Activated CD8-positive, alpha-beta memory T cell treated with anti-CD3 and anti-CD28 coated beads, Interleukin-2, amount 50 U/mL, for 24 hours (primary cell): ENCODE data around the gene CIBAR2.

Experiments
- DNase-seq: peaks from one replicate; pipeline ENCODE4 v3.0.0-alpha.2; 2020; ENCODE audit errors: extremely low read depth

CIBAR2 gene

GRCh38 chr16:85083051-85083639 lies 29.1 kb downstream of the CIBAR2 start:
- DNase-seq = no peak

GRCh38 chr16:85082173-85083050 lies 29.9 kb downstream of the CIBAR2 start:
- no peak for DNase-seq

GRCh38 chr16:85081765-85082164 lies 30.5 kb downstream of the CIBAR2 start:
- no peak for DNase-seq

GRCh38 chr16:85081038-85081437 lies 31.2 kb downstream of the CIBAR2 start:
- no peak for DNase-seq

GRCh38 chr16:85079785-85080570 lies 32.3 kb downstream of the CIBAR2 start:
- no peak for DNase-seq

GRCh38 chr16:85078952-85079351 lies 33.3 kb downstream of the CIBAR2 start:
- DNase-seq = no peak

- DNase-seq = no peak
These were observed 34.0 kb downstream of the CIBAR2 start for GRCh38 chr16:85078226-85078625.

- no peak for DNase-seq
These were observed 34.6 kb downstream of the CIBAR2 start for GRCh38 chr16:85077576-85078125.

GRCh38 chr16:85077039-85077438 lies 35.2 kb downstream of the CIBAR2 start:
- no peak for DNase-seq

GRCh38 chr16:85075236-85075924 lies 36.9 kb downstream of the CIBAR2 start:
- DNase-seq = no peak

- no peak for DNase-seq
These were observed 37.9 kb downstream of the CIBAR2 start for GRCh38 chr16:85074225-85074914.

- DNase-seq = no peak
These were observed 39.3 kb downstream of the CIBAR2 start for GRCh38 chr16:85072947-85073346.

- no peak for DNase-seq
These were observed 40.0 kb downstream of the CIBAR2 start for GRCh38 chr16:85072076-85072860.

GRCh38 chr16:85069171-85069570 lies 43.1 kb downstream of the CIBAR2 start:
- DNase-seq = no peak

- no peak for DNase-seq
These were observed 43.5 kb downstream of the CIBAR2 start for GRCh38 chr16:85068746-85069145.

GRCh38 chr16:85067426-85067825 lies 44.8 kb downstream of the CIBAR2 start:
- no peak for DNase-seq

GRCh38 chr16:85067024-85067423 lies 45.2 kb downstream of the CIBAR2 start:
- DNase-seq = no peak

- DNase-seq = no peak
These were observed 45.9 kb downstream of the CIBAR2 start for GRCh38 chr16:85066346-85066885.

- DNase-seq = no peak
These were observed 47.2 kb downstream of the CIBAR2 start for GRCh38 chr16:85065099-85065498.

GRCh38 chr16:85064186-85064585 lies 48.1 kb downstream of the CIBAR2 start:
- DNase-seq = no peak
